Activated B cell treated with CpG ODN at 0.5 μM for 24 hours (primary cell): ENCODE data around the gene SPAG4. TPM values are rescaled to one million over a fixed set of nuclear protein-coding genes. Genes with fewer than 3 reads are reported as not detected.

Source experiments
- ATAC-seq: fragments of 200-7000 bp; cut with Tn5 transposase; one replicate; pipeline ENCODE4 v1.10.0; 2021; ENCODE audit warnings: low read depth, mild to moderate bottlenecking, moderate library complexity
- CTCF ChIA-PET: fragments of 350-600 bp; sonication (Branson Sonifier 250); formaldehyde crosslinking; loops from one replicate; lab custom pipeline; 2021; ENCODE audit warnings: antibody characterized with exemption; lab: Charles Lee
- POLR2A ChIA-PET: fragments of 350-600 bp; sonication (Branson Sonifier 250); formaldehyde crosslinking; loops from one replicate; lab custom pipeline; 2021; ENCODE audit warnings: antibody characterized with exemption; lab: Charles Lee
- DNase-seq: peaks from one replicate; pipeline ENCODE4 v3.0.0; 2022
- H3K27ac Mint-ChIP-seq: one replicate; pipeline ENCODE4 v1.8.0; 2020; ENCODE audit warnings: mixed read lengths
- H3K27me3 Mint-ChIP-seq: one replicate; pipeline ENCODE4 v1.8.0; 2021; ENCODE audit warnings: mixed read lengths
- H3K36me3 Mint-ChIP-seq: one replicate; pipeline ENCODE4 v1.8.0; 2021; ENCODE audit warnings: low read depth, mixed read lengths
- H3K4me1 Mint-ChIP-seq: one replicate; pipeline ENCODE4 v1.8.0; 2021; ENCODE audit warnings: mixed read lengths
- H3K4me3 Mint-ChIP-seq: one replicate; pipeline ENCODE4 v1.8.0; 2020; ENCODE audit warnings: mild to moderate bottlenecking, mixed read lengths
- H3K9me3 Mint-ChIP-seq: one replicate; pipeline ENCODE4 v1.8.0; 2020; ENCODE audit warnings: mixed read lengths
- intact Hi-C: fragments of 100-400 bp; cut with micrococcal nuclease; formaldehyde crosslinking; loops from one replicate; pipeline ENCODE4 v1.15.1; 2024
- total RNA-seq: library from RNA; stranded (reverse); gene quantifications from 2 replicates; pipeline ENCODE4 v1.2.3, GENCODE V29; 2022
- TF ChIP-seq, protein P1 (sequence below): fragments of 200-600 bp; IDR thresholded peaks from one replicate; pipeline ENCODE4 v1.8.0; 2022; ENCODE audit warnings: antibody characterized with exemption, mild to moderate bottlenecking

Gene SPAG4
- total RNA-seq, 1 donor from 2014 or later, result 2.2 TPM

DNA sequence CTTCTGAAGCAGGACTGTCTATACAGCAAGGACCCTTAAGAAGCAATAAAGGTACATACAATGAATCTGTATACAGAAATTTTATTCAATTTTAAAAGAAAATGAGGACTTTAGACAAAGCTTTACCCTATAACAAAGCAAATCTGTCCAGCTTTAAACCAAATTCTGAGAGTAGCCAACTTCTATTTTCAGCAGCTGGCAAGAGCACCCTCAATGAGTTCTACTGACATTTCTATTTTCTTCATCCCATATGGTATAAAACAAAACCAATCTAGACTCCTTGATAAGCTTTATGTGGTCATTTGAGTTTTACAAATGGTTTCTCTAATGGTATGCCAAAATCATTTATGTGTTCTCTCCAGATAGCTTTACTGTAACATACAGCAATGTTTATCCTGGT is 36.3 kb downstream of the SPAG4 start:
- ChIA-PET CTCF (interaction anchor here (1.3 kb wide), 1 partner anchor 189 kb away, joined by 3 read pairs; no protein-coding TSS in a partner anchor), POLR2A (no interaction called here)
- intact Hi-C loops, result no loop called here
- TF ChIP-seq, protein P1, sequence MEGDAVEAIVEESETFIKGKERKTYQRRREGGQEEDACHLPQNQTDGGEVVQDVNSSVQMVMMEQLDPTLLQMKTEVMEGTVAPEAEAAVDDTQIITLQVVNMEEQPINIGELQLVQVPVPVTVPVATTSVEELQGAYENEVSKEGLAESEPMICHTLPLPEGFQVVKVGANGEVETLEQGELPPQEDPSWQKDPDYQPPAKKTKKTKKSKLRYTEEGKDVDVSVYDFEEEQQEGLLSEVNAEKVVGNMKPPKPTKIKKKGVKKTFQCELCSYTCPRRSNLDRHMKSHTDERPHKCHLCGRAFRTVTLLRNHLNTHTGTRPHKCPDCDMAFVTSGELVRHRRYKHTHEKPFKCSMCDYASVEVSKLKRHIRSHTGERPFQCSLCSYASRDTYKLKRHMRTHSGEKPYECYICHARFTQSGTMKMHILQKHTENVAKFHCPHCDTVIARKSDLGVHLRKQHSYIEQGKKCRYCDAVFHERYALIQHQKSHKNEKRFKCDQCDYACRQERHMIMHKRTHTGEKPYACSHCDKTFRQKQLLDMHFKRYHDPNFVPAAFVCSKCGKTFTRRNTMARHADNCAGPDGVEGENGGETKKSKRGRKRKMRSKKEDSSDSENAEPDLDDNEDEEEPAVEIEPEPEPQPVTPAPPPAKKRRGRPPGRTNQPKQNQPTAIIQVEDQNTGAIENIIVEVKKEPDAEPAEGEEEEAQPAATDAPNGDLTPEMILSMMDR, result no peak
- ATAC-seq (no peak), DNase-seq (no peak)
- H3K9me3 Mint-ChIP-seq, result no peaks in the 10 kb centered on the region
- H3K4me3 Mint-ChIP-seq, result no peak overlapping the region
- peaks cover 38% of the 10 kb centered on the region for H3K36me3 Mint-ChIP-seq
- H3K4me1 Mint-ChIP-seq, result peaks cover 30% of the 10 kb centered on the region
- H3K27ac Mint-ChIP-seq, result no peak overlapping the region
- no peaks in the 10 kb centered on the region for H3K27me3 Mint-ChIP-seq

DNA sequence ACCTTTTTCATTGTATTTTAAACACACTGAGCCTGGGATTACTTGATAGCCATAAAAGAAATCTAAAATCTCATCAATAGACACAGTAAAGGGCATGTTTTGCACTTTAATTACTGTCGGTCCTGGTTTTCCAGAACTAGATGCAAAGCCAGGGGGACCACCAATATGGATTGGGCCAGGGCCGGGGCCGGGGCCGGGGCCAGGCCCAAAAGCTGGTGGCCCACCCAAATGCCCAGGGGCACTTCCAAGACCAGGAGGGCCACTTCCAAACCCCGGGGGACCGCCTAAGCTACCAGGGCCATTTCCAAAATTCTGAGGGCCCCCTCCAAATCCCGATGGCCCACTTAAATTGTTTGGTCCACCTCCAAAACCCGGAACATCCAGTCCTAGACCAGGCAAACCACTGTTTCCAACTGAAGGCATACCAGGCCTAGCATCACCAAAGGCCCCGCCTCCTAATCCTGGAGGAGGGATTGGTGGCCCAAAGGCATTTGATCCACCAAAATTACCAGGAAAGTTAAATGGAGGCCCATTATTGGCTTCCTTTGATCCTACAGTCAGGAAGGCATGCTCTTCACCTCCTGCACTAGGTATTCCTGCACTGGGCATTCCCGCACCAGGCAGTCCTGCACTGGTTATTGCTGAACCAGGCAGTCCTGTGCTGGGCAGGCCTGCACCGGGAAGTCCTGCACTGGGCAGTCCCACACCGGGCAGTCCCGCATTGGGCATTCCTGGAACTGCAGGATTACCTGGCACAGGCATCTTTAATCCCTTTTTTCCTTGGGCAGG is 37.2 kb downstream of the SPAG4 start:
- POLR2A ChIA-PET, result no interaction called here
- no peak for DNase-seq
- intact Hi-C loops, result no loop called here
- Mint-ChIP-seq H3K9me3 (no peaks in the 10 kb centered on the region), H3K4me1 (peaks cover 36% of the 10 kb centered on the region), H3K4me3 (no peak overlapping the region), H3K27ac (no peak overlapping the region), H3K27me3 (no peaks in the 10 kb centered on the region), H3K36me3 (peaks cover 44% of the 10 kb centered on the region)
- ATAC-seq, result no peak
- CTCF ChIA-PET, result interaction anchor here (1.3 kb wide), 1 partner anchor 190 kb away, joined by 3 read pairs; no protein-coding TSS in a partner anchor
- TF ChIP-seq, protein P1, result no peak

GRCh38 chr20:35653430-35653734 is 37.8 kb downstream of the SPAG4 start:
- intact Hi-C loops, result no loop called here
- H3K27me3 Mint-ChIP-seq, result no peaks in the 10 kb centered on the region
- DNase-seq (no peak), ATAC-seq (no peak)
- CTCF ChIA-PET, result no interaction called here
- H3K4me1 Mint-ChIP-seq, result peaks cover 35% of the 10 kb centered on the region
- peaks cover 40% of the 10 kb centered on the region for H3K36me3 Mint-ChIP-seq
- no peaks in the 10 kb centered on the region for H3K9me3 Mint-ChIP-seq
- TF ChIP-seq, protein P1, result no peak
- no peak overlapping the region for H3K27ac Mint-ChIP-seq
- H3K4me3 Mint-ChIP-seq, result no peak overlapping the region
- POLR2A ChIA-PET, result interaction anchor here (1.5 kb wide), 1 partner anchor 11 kb away, joined by 3 read pairs; the partner anchor contains the start of genes CPNE1 and RBM12

DNA sequence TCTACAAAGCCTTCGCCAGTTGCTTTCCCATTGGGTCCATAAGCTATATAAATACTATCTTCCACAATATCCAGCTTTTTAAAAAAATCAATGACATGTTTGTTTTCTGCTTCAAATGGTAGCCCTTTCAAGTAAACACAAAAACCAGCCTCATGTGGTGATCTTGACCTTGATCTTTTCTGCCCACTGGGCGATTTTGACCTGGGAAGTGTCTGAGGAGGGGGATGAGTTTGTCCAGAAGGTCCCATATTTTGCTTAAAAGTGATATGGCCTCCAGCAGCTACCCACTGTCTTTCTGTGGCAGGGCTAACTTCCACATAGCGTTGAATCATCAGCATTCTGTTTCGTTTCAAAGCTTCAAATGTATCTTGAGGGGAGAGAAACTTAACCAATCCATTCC is 38.3 kb downstream of the SPAG4 start:
- Mint-ChIP-seq H3K9me3 (no peaks in the 10 kb centered on the region), H3K36me3 (peaks cover 35% of the 10 kb centered on the region), H3K4me3 (no peak overlapping the region), H3K27me3 (no peaks in the 10 kb centered on the region), H3K4me1 (peaks cover 33% of the 10 kb centered on the region), H3K27ac (no peak overlapping the region)
- DNase-seq, result no peak
- ChIA-PET CTCF (no interaction called here), POLR2A (interaction anchor here (1.5 kb wide), 2 partner anchors 10 to 17 kb away, joined by 3 read pairs; partner anchors contain the start of genes CPNE1 and RBM12)
- intact Hi-C loops, result no loop called here
- no peak for ATAC-seq
- TF ChIP-seq, protein P1, result no peak

GRCh38 chr20:35654415-35654814 is 38.8 kb downstream of the SPAG4 start:
- ATAC-seq, result no peak
- CTCF ChIA-PET, result no interaction called here

More at GRCh38 chr20:35654415-35654814, 38.8 kb downstream of the SPAG4 start:
- POLR2A ChIA-PET, result interaction anchor here (0.5 to 1.5 kb wide), 3 partner anchors 10 to 101 kb away, joined by 3 read pairs; partner anchors contain the start of genes CPNE1 and RBM12
- DNase-seq, result no peak
- Mint-ChIP-seq H3K36me3 (peaks cover 33% of the 10 kb centered on the region), H3K27me3 (no peaks in the 10 kb centered on the region), H3K27ac (no peak overlapping the region), H3K4me3 (no peak overlapping the region), H3K9me3 (no peaks in the 10 kb centered on the region), H3K4me1 (peaks cover 35% of the 10 kb centered on the region)
- intact Hi-C loops, result no loop called here
- TF ChIP-seq, protein P1, result no peak
